ENCODE results near the gene CYP2W1. TPM values are rescaled to one million over a fixed set of nuclear protein-coding genes. Genes with fewer than 3 reads are reported as not detected.

CYP2W1 gene
- total RNA-seq, 1 experiment from 2014 or later = not detected

- intact Hi-C loops (cut with micrococcal nuclease) = no loop called here
- TF ChIP-seq CTCF (IDR thresholded peaks at IDR 0.05; ENCODE audit: unreplicated experiment) = no peak
Observed at GRCh38 chr7:979886-980571, 3.0 kb upstream of the CYP2W1 start.

GRCh38 chr7:981793-982510 is 1.0 kb upstream of the CYP2W1 start:
- no peaks in the 10 kb centered on the region for H3K27me3 Mint-ChIP-seq (ENCODE audit: insufficient read depth, unreplicated experiment)
- no TSS peak for BruUV-seq (replicated peaks)
- intact Hi-C loops (cut with micrococcal nuclease) = no loop called here
- H3K4me1 Mint-ChIP-seq (ENCODE audit: insufficient read depth, unreplicated experiment) = no peaks in the 10 kb centered on the region
- no peaks in the 10 kb centered on the region for H3K9me3 Mint-ChIP-seq (ENCODE audit: unreplicated experiment)
- no peak overlapping the region for H3K4me3 Mint-ChIP-seq (ENCODE audit: unreplicated experiment)
- CTCF ChIA-PET = interaction anchor here (0.5 to 3.3 kb wide), 4 partner anchors 11 to 900 kb away, joined by 3 to 26 read pairs (median 4); no protein-coding TSS in a partner anchor
- TF ChIP-seq CTCF (IDR thresholded peaks at IDR 0.05; ENCODE audit: unreplicated experiment) = no peak
- H3K27ac Mint-ChIP-seq (ENCODE audit: low read depth, unreplicated experiment) = no peak overlapping the region
- no peak for DNase-seq (ENCODE audit: unreplicated experiment)
- H3K36me3 Mint-ChIP-seq (ENCODE audit: insufficient read depth, unreplicated experiment) = peaks cover 5% of the 10 kb centered on the region
- POLR2A ChIA-PET = no interaction called here

More at GRCh38 chr7:979886-980571, 3.0 kb upstream of the CYP2W1 start:
- CTCF ChIA-PET = interaction anchor here (4.1 kb wide), 1 partner anchor 12 kb away, joined by 27 read pairs; no protein-coding TSS in a partner anchor
- H3K36me3 Mint-ChIP-seq (ENCODE audit: insufficient read depth, unreplicated experiment) = peaks cover 5% of the 10 kb centered on the region
- H3K27ac Mint-ChIP-seq (ENCODE audit: low read depth, unreplicated experiment) = no peak overlapping the region
- no peak overlapping the region for H3K4me3 Mint-ChIP-seq (ENCODE audit: unreplicated experiment)
- H3K4me1 Mint-ChIP-seq (ENCODE audit: insufficient read depth, unreplicated experiment) = no peaks in the 10 kb centered on the region
- DNase-seq (ENCODE audit: unreplicated experiment) = no peak
- H3K9me3 Mint-ChIP-seq (ENCODE audit: unreplicated experiment) = no peaks in the 10 kb centered on the region
- H3K27me3 Mint-ChIP-seq (ENCODE audit: insufficient read depth, unreplicated experiment) = no peaks in the 10 kb centered on the region
- POLR2A ChIA-PET = no interaction called here
- no TSS peak for BruUV-seq (replicated peaks)

GRCh38 chr7:982511-983003 is 424 bp upstream of the CYP2W1 start:
- peaks cover 5% of the 10 kb centered on the region for H3K36me3 Mint-ChIP-seq (ENCODE audit: insufficient read depth, unreplicated experiment)
- no peak for DNase-seq (ENCODE audit: unreplicated experiment)
- H3K9me3 Mint-ChIP-seq (ENCODE audit: unreplicated experiment) = no peaks in the 10 kb centered on the region
- H3K27me3 Mint-ChIP-seq (ENCODE audit: insufficient read depth, unreplicated experiment) = no peaks in the 10 kb centered on the region
- POLR2A ChIA-PET = no interaction called here
- CTCF ChIA-PET = interaction anchor here (0.6 to 3.3 kb wide), 3 partner anchors 10 to 201 kb away, joined by 3 to 26 read pairs (median 4); no protein-coding TSS in a partner anchor
- no peak for TF ChIP-seq CTCF (IDR thresholded peaks at IDR 0.05; ENCODE audit: unreplicated experiment)
- H3K4me1 Mint-ChIP-seq (ENCODE audit: insufficient read depth, unreplicated experiment) = no peaks in the 10 kb centered on the region
- no TSS peak for BruUV-seq (replicated peaks)
- no peak overlapping the region for H3K4me3 Mint-ChIP-seq (ENCODE audit: unreplicated experiment)
- H3K27ac Mint-ChIP-seq (ENCODE audit: low read depth, unreplicated experiment) = no peak overlapping the region
- intact Hi-C loops (cut with micrococcal nuclease) = no loop called here

GRCh38 chr7:983616-984071 is 663 bp downstream of the CYP2W1 start:
- H3K4me1 Mint-ChIP-seq (ENCODE audit: insufficient read depth, unreplicated experiment) = no peaks in the 10 kb centered on the region
- ChIA-PET POLR2A (no interaction called here), CTCF (interaction anchor here (1.1 to 3.3 kb wide), 2 partner anchors 9 kb away, joined by 3 to 26 read pairs; no protein-coding TSS in a partner anchor)
- TF ChIP-seq CTCF (IDR thresholded peaks at IDR 0.05; ENCODE audit: unreplicated experiment) = no peak
- no peaks in the 10 kb centered on the region for H3K36me3 Mint-ChIP-seq (ENCODE audit: insufficient read depth, unreplicated experiment)
- no peaks in the 10 kb centered on the region for H3K27me3 Mint-ChIP-seq (ENCODE audit: insufficient read depth, unreplicated experiment)
- intact Hi-C loops (cut with micrococcal nuclease) = no loop called here
- no peak overlapping the region for H3K4me3 Mint-ChIP-seq (ENCODE audit: unreplicated experiment)
- no TSS peak for BruUV-seq (replicated peaks)
- H3K27ac Mint-ChIP-seq (ENCODE audit: low read depth, unreplicated experiment) = no peak overlapping the region
- no peaks in the 10 kb centered on the region for H3K9me3 Mint-ChIP-seq (ENCODE audit: unreplicated experiment)
- DNase-seq (ENCODE audit: unreplicated experiment) = no peak
